ENCODE measurements around the gene ANKH. TPM values are rescaled to one million over a fixed set of nuclear protein-coding genes. Genes with fewer than 3 reads are reported as not detected.
A peak's percentile ranks its signal among the peaks of the same experiment; 100 is the strongest.

The ANKH gene
- total and polyA plus RNA-seq, 2 of the 13 experiments (the other 11 are each of a cell fraction or from before 2014, with no cell fraction given) = 25.0 to 36.0 TPM

DNA sequence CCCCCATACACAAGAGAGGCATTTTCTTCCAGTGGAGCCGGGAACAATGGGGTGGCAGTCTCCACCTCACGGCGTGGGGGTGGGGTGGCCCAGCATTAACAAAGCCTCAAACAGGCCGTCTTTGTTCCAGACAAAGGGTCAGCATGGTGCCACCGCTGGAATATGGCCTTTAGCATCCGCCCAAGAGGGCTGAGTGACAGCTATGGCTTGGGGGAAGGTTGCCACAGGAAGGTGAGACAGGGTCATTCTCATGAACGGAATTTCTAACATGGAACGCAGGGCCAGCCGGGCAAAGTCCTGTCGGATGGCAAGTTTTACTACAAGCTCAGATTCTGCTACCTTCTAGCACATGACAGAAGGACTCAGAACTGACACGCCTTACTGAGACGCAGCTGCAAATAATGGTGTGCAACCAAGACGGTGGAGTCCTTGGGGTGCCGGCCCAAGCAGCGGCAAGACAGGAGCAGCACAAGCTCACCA, 143.1 kb downstream of the ANKH start:
- Histone ChIP-seq H3K27me3 (ENCODE audit: control insufficient read depth in 1 of 2, insufficient read depth in 2 of 2, low read length in 2 of 2) (no peaks in the 10 kb centered on the region), H3K4me1 (ENCODE audit: insufficient read depth, low read length) (peaks cover 28% of the 10 kb centered on the region), H3K9ac (ENCODE audit: insufficient read depth, low read depth, low read length) (peak overlapping the region; percentile 76), H2AFZ (ENCODE audit: low read length) (no peak overlapping the region), H3K79me2 (ENCODE audit: insufficient read depth, low read length) (no peaks in the 10 kb centered on the region), H4K20me1 (ENCODE audit: insufficient read depth, low read length) (no peaks in the 10 kb centered on the region), H3K36me3 (replicated peaks in 1 of 2; ENCODE audit: control insufficient read depth in 1 of 2, insufficient read depth in 2 of 2, low read length in 2 of 2) (peaks cover 5 to 22% of the 10 kb centered on the region in 2 experiments), H3K4me3 (replicated peaks in 1 of 3; ENCODE audit: insufficient read depth in 1 of 3, low read depth in 2 of 3, low read length in 3 of 3) (peak overlapping the region; percentile 10 to 61 (median 38); a peak in 5 of 6 replicates), H3K4me2 (ENCODE audit: low read depth, low read length) (peak overlapping the region; percentile 90), H3K9me3 (ENCODE audit: low read length) (no peaks in the 10 kb centered on the region), H3K27ac (ENCODE audit: extremely low read length, insufficient read depth, low read length) (peak overlapping the region; percentile 96)
- in situ Hi-C loops (cut with HindIII; ENCODE audit: extremely low pct_ligation_motif_present, low pct_unique_long_range_greater_than_20kb) = loop anchor here (5.0 kb wide), 3 partner anchors 49 to 284 kb away; partner anchors contain the start of gene ANKH
- FAIRE-seq = peak; percentile 99
- DNase-seq (ENCODE audit: low spot score) = peak; percentile 98
- POLR2A ChIA-PET = interaction anchor here (0.6 to 2.1 kb wide), 15 partner anchors 16 to 286 kb away, joined by 3 to 13 read pairs (median 4); no protein-coding TSS in a partner anchor
- CTCF ChIA-PET (ENCODE audit: low intra/inter-chr PET ratio, low total read pairs) = interaction anchor here (2.1 to 3.0 kb wide), 4 partner anchors 144 to 285 kb away, joined by 7 to 34 read pairs (median 22); partner anchors contain the start of gene ANKH
- intact Hi-C loops (cut with micrococcal nuclease; ENCODE audit: unreplicated experiment) = loop anchor here (1.0 to 5.0 kb wide), 4 partner anchors 41 to 281 kb away; no protein-coding TSS in a partner anchor
- BruUV-seq (replicated peaks) = no TSS peak
- ATAC-seq = peak; percentile 95
- 3% methylated on average over 11 of the region's 15 CpGs for whole genome bisulfite sequencing (ENCODE audit: low lambda C conversion rate)
- TF ChIP-seq CEBPG (CRISPR knock-in tag; IDR thresholded peaks at IDR 0.05) (peak; percentile 55; the same call in 1 of the 2 replicates), ZNF772 (CRISPR knock-in tag; IDR thresholded peaks at IDR 0.05) (0 out of 2 replicates have a peak, but pooled peaks have one; percentile 60), NR2F6 (IDR thresholded peaks at IDR 0.05) (peak; percentile 89), NR2F6 (CRISPR knock-in tag; IDR thresholded peaks at IDR 0.05) (peak; percentile 95), MAZ (IDR thresholded peaks at IDR 0.05; ENCODE audit: borderline replicate concordance, low read depth, low read length) (no peak), MAZ (CRISPR knock-in tag; IDR thresholded peaks at IDR 0.05; ENCODE audit: low read depth) (0 out of 2 replicates have a peak, but pooled peaks have one; percentile 46), EP300 (IDR thresholded peaks at IDR 0.05; ENCODE audit: low read depth in 2 of 2, low read length in 2 of 2) (peak; percentile 83 to 95; a peak in 3 of 4 replicates), EP300 (CRISPR knock-in tag; IDR thresholded peaks at IDR 0.05; ENCODE audit: borderline replicate concordance) (peak; percentile 96), SRF (IDR thresholded peaks at IDR 0.05; ENCODE audit: low read depth, low read length) (0 out of 2 replicates have a peak, but pooled peaks have one; percentile 12), ZNF292 (CRISPR knock-in tag; IDR thresholded peaks at IDR 0.05; ENCODE audit: borderline replicate concordance, low read depth) (peak; percentile 79; the same call in 1 of the 2 replicates), TARDBP (CRISPR knock-in tag; IDR thresholded peaks at IDR 0.05) (peak; percentile 82; the same call in 1 of the 2 replicates), ATF4 (CRISPR knock-in tag; IDR thresholded peaks at IDR 0.05) (peak in 1 of 2 experiments; percentile 48; a peak in 1 of 4 replicates), ZNF180 (CRISPR knock-in tag; IDR thresholded peaks at IDR 0.05; ENCODE audit: borderline replicate concordance, low read depth) (no peak), MEIS1 (CRISPR knock-in tag; IDR thresholded peaks at IDR 0.05; ENCODE audit: borderline replicate concordance) (peak; percentile 99), IKZF5 (CRISPR knock-in tag; IDR thresholded peaks at IDR 0.05) (peak; percentile 84; the same call in 1 of the 2 replicates), ZNF430 (CRISPR knock-in tag; IDR thresholded peaks at IDR 0.05) (no peak), SMARCC2 (IDR thresholded peaks at IDR 0.05) (no peak), MYC (CRISPR knock-in tag; IDR thresholded peaks at IDR 0.05; ENCODE audit: borderline replicate concordance) (peak; percentile 82; the same call in 1 of the 2 replicates), GABPA (IDR thresholded peaks at IDR 0.05; ENCODE audit: low read depth, low read length) (no peak), GABPA (CRISPR knock-in tag; IDR thresholded peaks at IDR 0.05; ENCODE audit: low read depth) (peak; percentile 24; the same call in 1 of the 2 replicates), NR1H2 (CRISPR knock-in tag; IDR thresholded peaks at IDR 0.05; ENCODE audit: borderline replicate concordance, low read depth) (no peak), POLR2G (IDR thresholded peaks at IDR 0.05; ENCODE audit: low read depth, low read length) (peak; percentile 46)
- TF ChIP-seq, protein P1, sequence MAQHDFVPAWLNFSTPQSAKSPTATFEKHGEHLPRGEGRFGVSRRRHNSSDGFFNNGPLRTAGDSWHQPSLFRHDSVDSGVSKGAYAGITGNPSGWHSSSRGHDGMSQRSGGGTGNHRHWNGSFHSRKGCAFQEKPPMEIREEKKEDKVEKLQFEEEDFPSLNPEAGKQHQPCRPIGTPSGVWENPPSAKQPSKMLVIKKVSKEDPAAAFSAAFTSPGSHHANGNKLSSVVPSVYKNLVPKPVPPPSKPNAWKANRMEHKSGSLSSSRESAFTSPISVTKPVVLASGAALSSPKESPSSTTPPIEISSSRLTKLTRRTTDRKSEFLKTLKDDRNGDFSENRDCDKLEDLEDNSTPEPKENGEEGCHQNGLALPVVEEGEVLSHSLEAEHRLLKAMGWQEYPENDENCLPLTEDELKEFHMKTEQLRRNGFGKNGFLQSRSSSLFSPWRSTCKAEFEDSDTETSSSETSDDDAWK (CRISPR knock-in tag; IDR thresholded peaks at IDR 0.05) = no peak
